ENCODE results near the gene KCNQ5. TPM values are rescaled to one million over a fixed set of nuclear protein-coding genes. Genes with fewer than 3 reads are reported as not detected.

Gene KCNQ5
- total RNA-seq, 1 experiment from 2014 or later: 9.4 TPM

DNA sequence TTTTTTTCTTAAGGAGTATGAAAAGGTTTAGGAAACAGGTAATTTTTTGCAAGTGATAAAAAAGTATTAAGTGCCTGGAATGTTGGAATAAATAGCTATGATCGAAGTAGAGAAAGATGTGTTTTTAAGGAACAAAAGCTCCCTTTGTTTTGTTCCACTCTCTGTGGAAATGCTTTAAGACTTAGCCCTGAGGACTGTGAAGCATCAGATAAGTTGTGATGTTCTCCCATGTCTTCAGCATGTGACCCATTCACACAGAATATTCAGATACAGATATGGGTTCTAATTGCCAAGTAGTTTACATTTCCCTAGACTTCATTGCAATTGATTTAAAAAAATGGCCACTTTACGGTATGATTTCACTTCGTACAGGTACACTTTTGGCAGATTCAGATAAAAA, 80.6 kb downstream of the KCNQ5 start:
- CTCF ChIA-PET: no interaction called here
- no peaks in the 10 kb centered on the region for H3K36me3 ChIP-seq (ENCODE audit: control insufficient read depth, insufficient read depth, low read length)
- POLR2A ChIA-PET: no interaction called here
- no peaks in the 10 kb centered on the region for H3K27me3 ChIP-seq (ENCODE audit: control insufficient read depth, insufficient read depth, low read length)
- no peak overlapping the region for H3K4me3 ChIP-seq (ENCODE audit: low read depth in 2 of 2, low read length in 2 of 2)
- intact Hi-C loops (cut with micrococcal nuclease; ENCODE audit: unreplicated experiment): no loop called here
- TF ChIP-seq, protein P1, sequence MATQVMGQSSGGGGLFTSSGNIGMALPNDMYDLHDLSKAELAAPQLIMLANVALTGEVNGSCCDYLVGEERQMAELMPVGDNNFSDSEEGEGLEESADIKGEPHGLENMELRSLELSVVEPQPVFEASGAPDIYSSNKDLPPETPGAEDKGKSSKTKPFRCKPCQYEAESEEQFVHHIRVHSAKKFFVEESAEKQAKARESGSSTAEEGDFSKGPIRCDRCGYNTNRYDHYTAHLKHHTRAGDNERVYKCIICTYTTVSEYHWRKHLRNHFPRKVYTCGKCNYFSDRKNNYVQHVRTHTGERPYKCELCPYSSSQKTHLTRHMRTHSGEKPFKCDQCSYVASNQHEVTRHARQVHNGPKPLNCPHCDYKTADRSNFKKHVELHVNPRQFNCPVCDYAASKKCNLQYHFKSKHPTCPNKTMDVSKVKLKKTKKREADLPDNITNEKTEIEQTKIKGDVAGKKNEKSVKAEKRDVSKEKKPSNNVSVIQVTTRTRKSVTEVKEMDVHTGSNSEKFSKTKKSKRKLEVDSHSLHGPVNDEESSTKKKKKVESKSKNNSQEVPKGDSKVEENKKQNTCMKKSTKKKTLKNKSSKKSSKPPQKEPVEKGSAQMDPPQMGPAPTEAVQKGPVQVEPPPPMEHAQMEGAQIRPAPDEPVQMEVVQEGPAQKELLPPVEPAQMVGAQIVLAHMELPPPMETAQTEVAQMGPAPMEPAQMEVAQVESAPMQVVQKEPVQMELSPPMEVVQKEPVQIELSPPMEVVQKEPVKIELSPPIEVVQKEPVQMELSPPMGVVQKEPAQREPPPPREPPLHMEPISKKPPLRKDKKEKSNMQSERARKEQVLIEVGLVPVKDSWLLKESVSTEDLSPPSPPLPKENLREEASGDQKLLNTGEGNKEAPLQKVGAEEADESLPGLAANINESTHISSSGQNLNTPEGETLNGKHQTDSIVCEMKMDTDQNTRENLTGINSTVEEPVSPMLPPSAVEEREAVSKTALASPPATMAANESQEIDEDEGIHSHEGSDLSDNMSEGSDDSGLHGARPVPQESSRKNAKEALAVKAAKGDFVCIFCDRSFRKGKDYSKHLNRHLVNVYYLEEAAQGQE (IDR thresholded peaks at IDR 0.05; ENCODE audit: insufficient read depth in 1 of 2, low read depth in 2 of 2, low read length in 1 of 2): no peak
- TF ChIP-seq TCF7L2 (IDR thresholded peaks at IDR 0.05; ENCODE audit: low read depth, low read length) (no peak), POLR2AphosphoS5 (IDR thresholded peaks at IDR 0.05; ENCODE audit: low read depth, low read length) (no peak)
- in situ Hi-C loops (cut with HindIII; ENCODE audit: low pct_unique_long_range_greater_than_20kb, low sequenced_read_pairs): no loop called here
- BruUV-seq (replicated peaks): no TSS peak
- no peak overlapping the region for H3K27ac ChIP-seq (ENCODE audit: low read length)
- DNase-seq (ENCODE audit: low read depth, low spot score) (no peak), ATAC-seq (no peak)
- no peaks in the 10 kb centered on the region for H3K9me3 ChIP-seq (ENCODE audit: control insufficient read depth, insufficient read depth, low read depth, low read length)
- H3K4me1 ChIP-seq (ENCODE audit: control insufficient read depth, insufficient read depth, low read length): no peaks in the 10 kb centered on the region

DNA sequence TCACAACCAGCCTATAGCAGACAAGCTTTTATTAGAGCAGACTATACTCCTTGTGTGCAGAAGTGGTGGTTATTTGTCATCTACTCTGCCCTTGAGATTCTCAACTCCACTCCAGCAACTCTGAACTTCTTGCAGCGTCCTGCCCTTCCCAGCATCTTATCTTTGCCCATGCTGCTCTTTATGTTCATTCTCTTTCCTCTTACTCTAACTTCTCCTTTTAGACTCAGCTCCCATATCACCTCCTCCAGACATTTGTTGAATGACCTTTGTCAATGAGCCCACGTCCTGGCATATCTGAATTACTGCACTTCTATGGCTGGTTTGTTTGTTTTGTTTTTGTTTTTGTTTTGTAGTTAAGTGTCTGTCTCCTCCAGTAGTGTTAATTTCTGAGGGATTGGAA, 81.2 kb downstream of the KCNQ5 start:
- no peaks in the 10 kb centered on the region for H3K27me3 ChIP-seq (ENCODE audit: control insufficient read depth, insufficient read depth, low read length)
- H3K27ac ChIP-seq (ENCODE audit: low read length): no peak overlapping the region
- no peak for TF ChIP-seq POLR2AphosphoS5 (IDR thresholded peaks at IDR 0.05; ENCODE audit: low read depth, low read length)
- no peak for TF ChIP-seq TCF7L2 (IDR thresholded peaks at IDR 0.05; ENCODE audit: low read depth, low read length)
- TF ChIP-seq, protein P1 (IDR thresholded peaks at IDR 0.05; ENCODE audit: insufficient read depth in 1 of 2, low read depth in 2 of 2, low read length in 1 of 2): no peak
- TF ChIP-seq, protein P2, sequence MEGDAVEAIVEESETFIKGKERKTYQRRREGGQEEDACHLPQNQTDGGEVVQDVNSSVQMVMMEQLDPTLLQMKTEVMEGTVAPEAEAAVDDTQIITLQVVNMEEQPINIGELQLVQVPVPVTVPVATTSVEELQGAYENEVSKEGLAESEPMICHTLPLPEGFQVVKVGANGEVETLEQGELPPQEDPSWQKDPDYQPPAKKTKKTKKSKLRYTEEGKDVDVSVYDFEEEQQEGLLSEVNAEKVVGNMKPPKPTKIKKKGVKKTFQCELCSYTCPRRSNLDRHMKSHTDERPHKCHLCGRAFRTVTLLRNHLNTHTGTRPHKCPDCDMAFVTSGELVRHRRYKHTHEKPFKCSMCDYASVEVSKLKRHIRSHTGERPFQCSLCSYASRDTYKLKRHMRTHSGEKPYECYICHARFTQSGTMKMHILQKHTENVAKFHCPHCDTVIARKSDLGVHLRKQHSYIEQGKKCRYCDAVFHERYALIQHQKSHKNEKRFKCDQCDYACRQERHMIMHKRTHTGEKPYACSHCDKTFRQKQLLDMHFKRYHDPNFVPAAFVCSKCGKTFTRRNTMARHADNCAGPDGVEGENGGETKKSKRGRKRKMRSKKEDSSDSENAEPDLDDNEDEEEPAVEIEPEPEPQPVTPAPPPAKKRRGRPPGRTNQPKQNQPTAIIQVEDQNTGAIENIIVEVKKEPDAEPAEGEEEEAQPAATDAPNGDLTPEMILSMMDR (IDR thresholded peaks at IDR 0.05): no peak
- TF ChIP-seq SIN3A (IDR thresholded peaks at IDR 0.05; ENCODE audit: borderline replicate concordance, insufficient read depth, low read depth, low read length): no peak
- H3K9me3 ChIP-seq (ENCODE audit: control insufficient read depth, insufficient read depth, low read depth, low read length): no peaks in the 10 kb centered on the region
- ChIA-PET POLR2A (no interaction called here), CTCF (no interaction called here)
- in situ Hi-C loops (cut with HindIII; ENCODE audit: low pct_unique_long_range_greater_than_20kb, low sequenced_read_pairs): no loop called here
- H3K4me3 ChIP-seq (ENCODE audit: low read depth in 2 of 2, low read length in 2 of 2): no peak overlapping the region
- intact Hi-C loops (cut with micrococcal nuclease; ENCODE audit: unreplicated experiment): no loop called here
- BruUV-seq (replicated peaks): no TSS peak
- no peak for ATAC-seq
- H3K36me3 ChIP-seq (ENCODE audit: control insufficient read depth, insufficient read depth, low read length): no peaks in the 10 kb centered on the region
- DNase-seq (ENCODE audit: low read depth, low spot score): no peak
- no peaks in the 10 kb centered on the region for H3K4me1 ChIP-seq (ENCODE audit: control insufficient read depth, insufficient read depth, low read length)

All from Panc1 (cell line).